HG02852 (cell line): ENCODE results near the gene MYZAP.
"Not testable (repeated sequence)": the region's sequence is repeated elsewhere in the genome, so short reads cannot be mapped to it uniquely, and the experiment has no call there.

Experiments
- ATAC-seq: cut with Tn5 transposase; IDR thresholded peaks from one replicate; pipeline ENCODE4 v1.9.1; 2021; ENCODE audit warnings: mild to moderate bottlenecking, moderate library complexity; ENCODE audit not compliant: unreplicated experiment

Gene MYZAP

DNA sequence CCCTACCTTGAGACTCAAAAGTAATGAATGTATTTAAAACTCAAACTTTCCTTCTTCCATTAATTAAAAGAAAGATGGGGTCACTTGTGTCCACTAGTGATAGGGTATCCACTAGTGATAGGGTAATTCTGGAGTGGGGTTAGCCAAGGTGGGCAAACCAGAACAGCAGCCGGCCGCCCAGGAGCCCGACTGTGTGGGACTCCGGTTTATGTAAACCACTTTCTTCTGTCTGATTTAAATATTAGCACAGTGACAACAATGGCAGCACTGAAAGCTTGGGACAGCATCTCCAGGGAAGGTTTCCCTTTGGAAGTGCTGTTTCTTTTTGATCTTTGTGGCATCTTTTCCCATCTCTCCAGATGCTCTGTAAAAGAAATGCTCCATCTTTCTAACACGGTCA, 722 bp downstream of the MYZAP start:
- ATAC-seq: no peak

DNA sequence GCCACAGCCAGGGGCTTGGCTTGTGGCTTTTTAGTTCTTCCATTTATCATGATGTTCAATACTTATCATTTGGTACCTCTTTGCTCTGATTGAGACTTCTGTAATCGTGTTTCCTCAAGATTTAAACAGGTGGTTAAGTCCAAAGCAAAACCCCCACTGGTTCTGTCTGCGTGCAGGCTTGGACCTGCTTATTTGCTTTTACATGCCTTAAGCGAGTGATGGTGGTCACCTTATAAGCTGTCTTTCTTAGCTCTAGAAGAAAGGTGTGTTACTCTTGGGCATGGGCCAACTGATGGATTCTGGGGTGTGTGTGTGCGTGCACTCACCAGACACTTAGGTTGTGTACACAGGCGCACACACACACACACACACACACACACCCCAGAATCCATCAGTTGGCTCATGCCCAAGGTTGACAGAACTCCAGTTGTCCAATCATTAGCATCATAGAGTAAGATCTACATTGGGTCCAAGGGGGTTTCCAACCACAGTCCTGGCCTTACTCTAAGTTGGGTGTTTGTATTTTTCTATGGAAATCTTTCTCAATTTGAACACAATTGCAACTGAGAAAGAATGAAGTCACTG, 1.2 kb downstream of the MYZAP start:
- ATAC-seq: no peak

DNA sequence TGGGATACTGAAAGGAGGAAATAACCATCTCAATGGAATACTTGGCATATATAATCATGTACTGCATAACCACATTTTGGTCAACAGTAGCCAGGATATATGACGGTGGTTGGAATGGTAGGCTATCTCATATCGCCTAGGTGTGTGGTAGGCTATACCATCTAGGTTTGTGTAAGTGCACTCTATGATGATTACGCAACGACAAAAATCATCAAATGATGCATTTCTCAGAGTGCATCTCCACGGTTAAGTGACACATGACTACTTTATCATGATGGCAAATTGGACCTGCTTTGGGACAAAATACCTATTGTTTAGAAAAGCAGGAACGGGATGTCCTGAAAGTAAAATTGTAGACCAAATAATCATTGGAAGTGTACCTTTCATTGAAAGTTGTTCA, 2.8 kb downstream of the MYZAP start:
- ATAC-seq: no peak

DNA sequence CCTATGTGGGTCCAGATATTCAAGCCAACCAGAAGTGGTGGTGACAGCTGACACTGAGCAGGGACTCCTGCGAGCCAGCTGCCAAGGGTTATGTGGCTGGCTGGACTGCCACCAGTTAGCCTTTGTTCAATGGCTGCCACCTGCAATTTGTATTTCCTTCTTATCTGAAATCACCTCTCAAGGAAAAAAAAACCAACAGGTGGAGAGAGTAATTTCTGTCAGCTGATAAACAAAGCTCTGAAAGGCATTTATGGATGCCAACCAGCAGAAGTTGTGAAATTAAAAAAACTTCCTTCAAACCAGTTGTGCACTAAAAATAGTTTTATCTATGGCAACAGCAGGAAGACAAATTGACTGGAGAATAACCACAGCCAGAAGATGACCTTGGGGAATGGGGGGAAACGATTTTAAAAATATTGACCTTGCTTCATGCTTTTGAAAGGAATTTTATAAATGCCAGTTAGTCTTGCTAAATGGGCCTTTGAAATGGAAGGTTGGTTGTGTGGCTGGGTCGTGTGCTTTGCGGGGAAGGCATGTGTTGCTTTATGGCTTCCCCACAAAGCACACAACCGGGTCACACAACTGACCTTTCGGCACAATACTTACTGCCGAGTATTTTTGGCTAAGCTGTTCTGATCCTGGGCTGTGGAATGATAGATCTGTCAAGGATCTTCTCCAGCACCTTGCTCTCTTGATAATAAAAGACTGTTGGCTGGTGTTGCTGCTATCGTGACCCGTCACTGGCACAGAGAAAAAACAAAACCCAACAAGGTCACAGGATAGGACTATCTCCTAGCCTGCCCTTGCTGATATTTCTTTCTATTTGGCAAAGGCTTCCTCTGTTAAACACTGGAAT, 3.5 kb downstream of the MYZAP start:
- no peak for ATAC-seq

DNA sequence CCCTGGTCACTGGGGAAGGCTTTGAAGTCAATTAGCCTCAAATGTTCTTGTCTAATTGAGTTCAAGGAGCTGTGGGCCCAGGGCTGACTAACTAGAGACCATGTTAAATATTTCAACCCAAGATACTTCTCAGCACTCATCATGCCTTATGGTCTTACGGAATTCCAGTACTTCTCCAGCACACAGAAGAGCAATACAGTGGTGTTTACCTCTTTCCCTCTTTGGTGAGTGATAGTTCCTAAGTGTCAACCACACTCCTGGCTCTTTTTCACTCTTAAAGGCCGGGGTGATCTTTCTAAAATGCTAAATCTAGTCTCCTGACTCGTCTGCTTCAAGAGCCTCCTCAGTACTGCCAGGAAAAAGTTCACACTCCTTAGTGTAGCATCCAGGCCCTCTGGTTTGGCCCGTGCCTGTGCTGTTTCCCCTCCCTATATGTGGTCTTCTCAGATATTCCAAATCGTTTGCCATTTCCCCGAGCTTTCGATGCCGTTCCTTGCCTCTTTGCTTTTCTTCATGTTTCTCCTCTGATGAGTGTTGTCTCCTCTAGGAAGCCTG, 4.7 kb downstream of the MYZAP start:
- ATAC-seq: no peak

DNA sequence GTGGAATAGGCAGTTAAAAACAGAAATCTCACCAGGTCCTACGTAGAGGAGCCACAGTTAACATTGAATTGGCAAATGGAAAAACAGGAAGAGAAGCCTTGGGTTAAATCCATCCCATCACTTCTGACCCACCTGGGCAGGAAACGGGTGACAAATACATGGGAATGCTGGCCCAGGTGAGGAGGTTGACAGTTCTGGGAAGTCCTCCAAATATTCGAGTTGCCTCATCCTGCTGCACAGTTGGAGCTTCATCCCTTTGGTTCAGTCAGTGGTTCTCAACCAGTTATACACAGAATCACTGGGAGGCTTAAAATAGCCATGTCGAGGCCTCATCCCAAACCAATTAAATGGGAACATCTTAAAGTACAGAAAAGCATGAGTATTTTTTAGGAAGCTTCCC, 5.3 kb downstream of the MYZAP start:
- no peak for ATAC-seq

DNA sequence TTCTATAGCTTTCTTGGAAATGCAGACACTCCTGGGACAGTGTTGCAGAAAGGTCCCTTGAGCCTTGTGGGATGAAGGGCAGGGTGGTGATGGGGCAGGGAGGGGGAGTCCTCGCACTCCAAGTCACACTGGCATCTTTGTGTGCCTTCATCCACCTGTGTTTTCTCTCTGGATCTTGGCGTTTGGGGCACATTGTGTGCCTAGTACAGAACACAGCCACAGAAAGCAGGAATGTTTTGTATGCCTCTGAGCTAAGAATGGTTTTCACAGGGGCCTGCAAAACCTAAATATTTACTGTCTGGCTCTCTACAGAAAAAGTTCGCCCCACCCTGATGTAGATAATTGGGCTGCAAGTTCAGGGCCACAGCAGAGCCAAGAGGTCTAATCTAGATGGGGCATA, 5.7 kb downstream of the MYZAP start:
- ATAC-seq: no peak

DNA sequence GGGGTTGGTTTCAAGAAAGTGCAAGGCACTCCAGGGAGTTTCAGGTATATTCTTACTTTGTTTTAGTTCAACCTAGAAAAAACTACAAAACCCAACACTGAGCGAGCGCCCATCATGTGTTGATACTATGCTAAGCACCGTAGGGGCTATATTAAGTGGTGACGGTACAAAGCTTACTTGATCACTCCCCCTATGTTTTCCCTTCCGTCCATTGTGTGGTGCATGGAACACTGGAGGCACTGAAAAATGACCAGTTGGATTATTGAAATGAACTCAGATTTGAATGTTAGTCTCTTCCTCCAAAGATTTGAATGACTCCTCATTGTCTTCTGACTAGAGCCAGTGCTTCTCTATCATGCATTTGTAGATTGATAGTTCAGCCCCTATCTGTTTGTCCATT, 6.6 kb downstream of the MYZAP start:
- ATAC-seq: no peak

DNA sequence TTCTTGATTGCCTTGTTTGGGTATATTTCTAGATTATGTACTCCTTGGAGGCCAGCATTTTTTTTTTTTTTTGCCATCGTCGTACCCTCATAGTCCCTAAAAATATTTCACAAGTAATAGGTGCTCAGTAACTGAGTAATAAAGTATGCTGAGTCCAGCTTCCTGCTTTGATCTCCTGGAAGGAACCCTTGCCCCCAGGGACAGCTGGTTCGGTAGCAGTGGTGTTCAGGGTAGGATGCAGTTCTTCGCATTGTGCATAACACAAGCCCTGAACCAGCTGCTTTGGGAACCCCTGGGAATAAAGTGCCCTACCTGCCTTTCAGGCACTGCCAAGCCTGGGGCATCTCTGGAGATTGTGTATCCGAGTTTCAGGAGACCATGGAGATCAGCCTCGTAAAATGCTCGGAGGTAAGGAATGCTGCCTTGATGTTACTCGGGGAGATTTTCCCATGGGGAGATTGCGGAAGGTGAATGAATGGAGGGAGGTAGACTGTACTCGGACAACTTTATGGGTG, 7.6 kb downstream of the MYZAP start:
- no peak for ATAC-seq

DNA sequence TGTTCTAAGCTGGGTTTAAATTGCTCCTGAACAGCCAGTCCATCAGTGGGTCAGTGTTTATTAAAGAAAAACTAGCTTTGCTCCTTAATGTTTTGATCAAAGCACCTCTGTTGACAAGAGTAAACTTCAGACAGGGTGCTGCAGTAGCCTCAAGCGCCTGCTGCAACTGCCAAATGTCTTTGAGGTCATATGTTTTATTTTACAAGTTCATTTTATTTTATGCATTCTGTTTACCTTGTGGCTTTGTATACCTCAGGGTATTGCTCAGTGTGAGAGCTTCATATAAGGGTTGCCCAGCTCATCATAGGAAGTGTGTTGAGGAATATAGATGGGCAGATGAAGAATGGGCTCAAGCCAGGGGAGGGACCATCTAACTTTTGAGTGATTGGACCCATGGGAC, 8.5 kb downstream of the MYZAP start:
- no peak for ATAC-seq

DNA sequence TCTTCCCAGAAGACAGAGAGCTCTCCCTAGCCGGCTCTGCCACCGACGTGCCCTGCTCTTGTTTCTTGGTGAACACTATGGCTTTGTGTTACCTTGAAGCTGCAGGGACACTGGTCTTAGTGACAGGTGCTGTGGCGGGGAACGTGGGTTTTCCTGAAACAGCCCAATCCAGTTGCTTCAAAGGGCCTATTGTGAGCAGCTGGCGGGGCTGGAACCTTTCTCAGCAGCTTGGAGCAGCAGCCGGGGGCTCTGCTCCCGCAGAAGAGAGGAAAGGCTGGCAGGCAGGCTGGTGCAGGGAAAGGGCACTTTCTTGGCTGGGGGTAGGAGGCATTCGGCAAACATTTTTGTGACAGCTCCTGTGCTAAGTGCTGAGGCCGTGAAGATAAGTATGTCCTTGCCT, 12.8 kb downstream of the MYZAP start:
- no peak for ATAC-seq

DNA sequence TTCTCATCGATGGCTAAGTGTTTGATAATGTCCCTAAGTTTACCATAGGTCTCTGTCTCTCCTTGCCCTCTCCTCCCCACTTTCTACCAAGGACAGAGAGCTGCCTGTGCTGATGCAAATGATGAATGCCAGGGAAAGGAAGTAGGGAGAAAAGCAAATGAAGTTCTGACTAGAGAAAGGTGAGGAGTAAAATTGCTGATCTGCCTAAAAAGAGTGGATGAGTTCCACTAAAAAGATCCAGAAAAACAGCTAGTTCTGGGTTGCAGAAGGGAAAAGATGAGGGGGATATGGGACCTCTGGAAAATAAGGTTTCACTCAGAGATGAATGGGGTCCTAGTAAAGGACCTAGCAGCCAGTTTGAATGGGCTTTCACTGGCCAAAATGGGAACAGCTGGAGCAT, 13.8 kb downstream of the MYZAP start:
- ATAC-seq: no peak

DNA sequence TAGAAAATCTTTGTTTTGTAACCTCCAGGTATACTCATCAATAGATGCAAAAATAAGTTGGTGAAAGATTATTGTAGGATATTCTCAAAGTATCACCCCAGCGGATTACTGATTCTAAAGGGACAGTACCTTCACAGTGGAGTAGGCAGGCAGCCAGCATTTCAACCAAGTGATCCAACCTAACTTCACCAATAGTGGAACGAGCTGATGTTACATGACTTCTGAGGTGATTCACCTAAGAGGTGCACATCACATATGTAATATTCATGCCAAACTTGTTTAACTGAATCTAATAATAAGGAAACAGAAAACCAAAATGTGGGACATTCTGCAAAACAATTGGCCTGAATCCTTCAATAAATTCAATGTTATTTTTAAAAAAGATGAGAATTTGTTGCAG, 14.3 kb downstream of the MYZAP start:
- no peak for ATAC-seq

DNA sequence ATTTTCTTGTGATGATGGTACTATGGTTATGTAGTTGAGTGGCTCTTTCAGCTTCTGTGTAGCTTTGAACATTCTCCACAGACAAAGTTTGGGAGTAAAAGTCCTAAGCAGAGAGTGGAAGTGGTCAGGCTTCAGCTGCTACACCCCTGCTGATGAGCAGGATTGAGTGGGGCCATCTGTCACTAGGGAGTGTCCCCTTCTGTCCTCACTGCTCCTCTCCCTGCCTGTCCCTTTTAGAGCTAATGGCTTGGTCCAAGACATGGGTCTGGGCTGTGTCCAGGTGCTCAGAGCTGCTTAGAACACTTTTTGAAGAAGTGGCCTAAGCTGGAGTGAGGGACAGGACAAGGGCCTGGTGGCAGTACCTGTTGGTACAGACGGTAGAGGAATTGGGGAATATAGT, 15.1 kb downstream of the MYZAP start:
- ATAC-seq: no peak

DNA sequence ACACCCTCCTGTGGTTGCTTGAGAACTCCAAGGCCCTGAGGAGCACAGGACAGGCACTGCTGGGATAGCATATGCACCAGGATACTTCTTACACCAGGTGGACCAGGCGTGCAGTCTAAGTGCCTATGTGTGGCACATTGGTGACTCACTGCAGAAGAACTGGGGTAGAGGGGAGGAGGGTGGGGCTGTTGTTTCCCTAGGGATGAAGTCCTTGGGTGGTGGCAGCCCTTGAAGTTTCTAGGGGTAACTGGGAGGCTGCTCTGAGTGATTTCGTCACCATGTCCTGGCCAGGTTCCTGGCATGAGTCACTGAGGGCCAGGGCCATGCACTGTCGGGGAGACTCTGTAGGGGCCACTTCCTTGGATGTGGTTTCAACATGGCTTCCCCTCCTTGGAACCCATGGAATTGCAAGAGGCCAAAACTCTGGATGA, 15.9 kb downstream of the MYZAP start:
- ATAC-seq: no peak

DNA sequence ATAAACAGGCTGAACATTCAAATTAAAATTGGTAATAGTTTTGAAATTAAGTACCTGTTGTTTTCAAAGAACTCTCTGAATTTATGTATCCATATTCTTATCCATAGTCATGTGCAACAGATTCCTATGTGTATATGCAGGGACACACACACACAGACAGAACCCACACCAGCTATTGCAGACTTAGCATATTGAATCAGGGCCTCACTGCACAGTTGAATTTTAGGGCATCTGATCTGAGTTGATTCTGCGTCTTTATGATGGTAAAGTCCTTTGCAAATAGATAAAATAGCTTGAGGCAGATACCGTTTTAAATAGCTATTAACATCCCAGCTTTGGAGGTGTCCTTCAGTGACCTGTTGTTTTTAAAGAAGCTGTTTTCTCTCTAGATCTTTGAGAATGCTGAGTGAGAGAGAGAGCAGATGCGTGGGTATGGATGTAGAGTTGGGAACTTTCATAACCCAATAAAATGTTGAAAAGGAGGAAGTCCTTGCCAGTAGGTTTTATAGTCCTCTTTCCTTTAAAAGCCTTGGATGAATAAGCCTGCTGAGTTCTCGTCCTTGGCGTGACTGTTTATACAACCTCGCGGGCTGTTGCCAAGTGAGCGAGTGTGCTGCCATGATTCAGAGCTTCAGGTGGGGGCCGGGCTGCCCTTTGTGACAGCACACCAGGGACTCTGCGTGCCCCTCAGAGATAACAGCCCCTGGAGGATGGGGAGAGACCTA, 18.3 kb downstream of the MYZAP start:
- no peak for ATAC-seq

DNA sequence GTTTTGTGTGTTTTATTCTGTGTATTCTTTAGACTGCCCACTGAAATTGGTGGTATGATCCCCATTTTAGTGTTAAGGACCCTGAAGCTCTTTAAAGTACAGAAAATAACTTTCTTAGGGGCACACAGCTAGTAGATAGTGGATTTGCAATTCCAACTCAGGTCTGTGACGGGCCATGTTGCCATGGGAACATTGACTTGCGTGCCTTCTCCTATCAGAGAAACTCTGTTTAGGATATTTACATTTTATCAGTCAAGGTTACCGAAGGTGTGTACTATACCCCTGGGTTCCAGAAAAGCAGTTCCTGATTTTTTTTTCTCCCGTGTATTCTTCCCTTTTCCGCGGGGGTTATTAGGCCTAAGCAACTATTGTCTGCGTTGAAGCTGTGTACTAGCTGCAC, 19.4 kb downstream of the MYZAP start:
- ATAC-seq: no peak

DNA sequence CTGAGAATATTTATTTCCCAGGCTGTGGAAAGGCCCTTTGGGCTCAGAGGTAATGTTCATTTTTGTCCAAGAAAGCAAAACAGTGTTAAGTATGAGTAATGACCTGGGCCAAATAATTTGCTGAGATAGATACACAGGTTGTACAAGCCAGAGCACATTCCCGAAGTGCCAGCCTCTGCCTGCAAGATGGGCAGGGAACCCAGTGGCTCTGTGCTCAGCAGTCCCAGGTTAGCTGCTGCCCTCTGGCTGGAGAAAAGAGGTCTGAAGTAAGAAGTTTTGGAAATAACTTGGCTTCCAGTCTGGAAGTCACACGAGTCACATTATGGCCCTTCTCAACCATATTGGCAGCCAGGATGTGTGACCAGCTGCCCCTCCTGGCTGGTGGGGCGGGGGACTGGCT, 20.2 kb downstream of the MYZAP start:
- no peak for ATAC-seq

DNA sequence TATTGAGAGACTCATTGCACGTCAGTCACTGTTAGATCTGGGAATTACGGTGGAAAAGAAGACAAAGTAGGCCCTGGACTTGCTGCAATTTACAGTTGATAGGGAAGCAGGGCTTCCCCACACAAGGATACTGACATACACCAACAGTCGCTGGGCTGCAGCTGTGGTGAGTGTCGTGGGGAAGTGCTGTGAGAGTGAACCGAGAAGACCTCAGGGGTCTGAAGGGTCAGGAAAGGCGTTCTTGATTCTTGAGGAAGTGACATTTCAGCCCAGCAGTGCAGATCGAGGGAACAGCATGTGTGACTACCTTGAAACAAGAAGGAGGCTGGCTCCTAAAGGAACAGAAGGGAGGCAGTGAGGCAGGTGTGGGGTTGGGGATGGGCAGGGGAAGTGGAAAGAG, 22.5 kb downstream of the MYZAP start:
- no peak for ATAC-seq

DNA sequence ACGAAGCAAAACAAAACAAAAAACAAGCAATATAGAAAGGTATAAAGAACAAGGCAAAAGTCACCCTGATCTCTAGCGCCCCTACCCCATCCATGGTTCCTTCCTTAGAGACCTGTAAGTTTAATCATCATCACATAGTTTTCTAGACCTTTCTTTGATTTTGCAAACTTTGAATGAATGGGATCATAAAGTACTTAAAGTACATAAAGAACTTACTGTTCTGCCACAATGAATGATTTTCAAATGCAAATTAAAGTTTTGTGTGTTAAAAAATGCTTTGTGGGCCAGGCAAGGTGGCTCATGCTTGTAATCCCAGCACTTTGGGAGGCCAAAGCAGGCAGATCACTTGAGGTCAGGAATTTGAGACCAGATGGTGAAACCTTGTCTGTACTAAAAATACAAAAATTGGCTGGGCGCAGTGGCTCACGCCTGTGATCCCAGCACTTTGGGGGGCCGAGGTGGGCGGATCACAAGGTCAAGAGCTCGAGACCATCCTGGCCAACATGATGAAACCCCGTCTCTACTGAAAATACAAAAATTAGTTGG, 24.3 kb downstream of the MYZAP start:
- not testable (repeated sequence) for ATAC-seq

DNA sequence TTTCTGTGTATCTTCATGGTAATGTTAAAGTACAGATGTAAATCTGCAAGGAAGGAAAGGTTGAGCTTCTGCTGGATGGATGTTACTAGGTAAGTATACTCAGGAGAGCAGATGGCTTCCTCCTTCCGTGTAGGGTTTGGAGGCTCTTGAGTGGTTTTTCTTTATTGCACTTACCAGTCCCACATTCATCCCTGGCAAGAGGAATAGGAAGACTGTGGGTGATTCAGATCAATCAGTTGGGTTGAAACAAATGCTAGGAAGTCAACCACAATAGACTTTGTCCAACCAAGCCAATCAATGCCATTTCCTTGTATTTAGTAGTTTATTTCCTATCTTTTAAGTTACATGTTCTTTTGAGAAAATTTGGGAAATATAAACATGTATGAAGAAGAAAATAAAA, 26.6 kb downstream of the MYZAP start:
- no peak for ATAC-seq
